NB4 (cell line): ENCODE data around the gene TSPAN7.

Experiments
- DNase-seq: peaks from one replicate; pipeline ENCODE4 v3.0.0; 2010; ENCODE audit warnings: low read depth
- H3K4me3 ChIP-seq: one replicate; pipeline ENCODE4 v1.5.1; 2011; ENCODE audit warnings: mild to moderate bottlenecking, low read depth, low read length, moderate library complexity
- CTCF ChIP-seq: IDR thresholded peaks from one replicate; pipeline ENCODE4 v1.5.1; 2012; ENCODE audit warnings: low read depth, low read length
- MAX ChIP-seq: IDR thresholded peaks from 2 replicates; pipeline ENCODE4 v1.6.1; 2011; ENCODE audit warnings: low read depth, low read length
- MYC ChIP-seq: IDR thresholded peaks from 2 replicates; pipeline ENCODE4 v1.6.1; 2011; ENCODE audit warnings: low read depth, low read length
- POLR2A ChIP-seq: IDR thresholded peaks from 2 replicates; pipeline ENCODE4 v1.6.1; 2011; ENCODE audit warnings: mild to moderate bottlenecking; ENCODE audit not compliant: insufficient read length; ENCODE audit errors: extremely low read depth

Gene TSPAN7

GRCh38 chrX:38639730-38640129, 78.4 kb downstream of the TSPAN7 start:
- H3K4me3 ChIP-seq: no peak overlapping the region
- DNase-seq: no peak
- TF ChIP-seq POLR2A: no peak

- DNase-seq: no peak
- H3K4me3 ChIP-seq: no peak overlapping the region
- TF ChIP-seq CTCF: no peak
- no peak for TF ChIP-seq MYC
- TF ChIP-seq POLR2A: no peak
- TF ChIP-seq MAX: no peak
These were observed 79.9 kb downstream of the TSPAN7 start for GRCh38 chrX:38641197-38641596.

GRCh38 chrX:38643903-38644302, 82.6 kb downstream of the TSPAN7 start:
- DNase-seq: no peak
- TF ChIP-seq MAX: no peak
- no peak for TF ChIP-seq POLR2A
- TF ChIP-seq MYC: no peak
- no peak for TF ChIP-seq CTCF
- no peak overlapping the region for H3K4me3 ChIP-seq

- TF ChIP-seq MYC: no peak
- TF ChIP-seq MAX: no peak
- no peak for TF ChIP-seq CTCF
- TF ChIP-seq POLR2A: no peak
- DNase-seq: no peak
- no peak overlapping the region for H3K4me3 ChIP-seq
These were observed 84.8 kb downstream of the TSPAN7 start for GRCh38 chrX:38646129-38646528.

- TF ChIP-seq CTCF (no peak), MYC (no peak), MAX (no peak), POLR2A (no peak)
These were observed 87.9 kb downstream of the TSPAN7 start for GRCh38 chrX:38649221-38649620.

GRCh38 chrX:38649674-38650647, 88.6 kb downstream of the TSPAN7 start:
- no peak for TF ChIP-seq CTCF
- no peak for TF ChIP-seq MYC
- no peak for TF ChIP-seq POLR2A
- no peak for TF ChIP-seq MAX
- H3K4me3 ChIP-seq: no peak overlapping the region
- DNase-seq: no peak

More at GRCh38 chrX:38649221-38649620, 87.9 kb downstream of the TSPAN7 start:
- no peak for DNase-seq
- H3K4me3 ChIP-seq: no peak overlapping the region
